Suprapubic skin (tissue), 4 donors: ENCODE results near the gene HACL1. TPM values are rescaled to one million over a fixed set of nuclear protein-coding genes. Genes with fewer than 3 reads are reported as not detected.

ENCODE experiments used
- DNase-seq, 2 donors: peaks; one replicate each; pipeline ENCODE4 v3.0.0-alpha.2; 2019; ENCODE audit warnings: low spot score in 2 of 2
- H3K27ac ChIP-seq: fragments of 200-600 bp; sonication (generic); one replicate; pipeline ENCODE4 v1.5.1; 2019
- H3K27me3 ChIP-seq: fragments of 200-600 bp; sonication (generic); one replicate; pipeline ENCODE4 v1.5.1; 2019
- H3K36me3 ChIP-seq: fragments of 200-600 bp; sonication (generic); one replicate; pipeline ENCODE4 v1.5.1; 2019
- H3K4me1 ChIP-seq: fragments of 200-600 bp; sonication (generic); one replicate; pipeline ENCODE4 v1.5.1; 2019
- H3K4me3 ChIP-seq: fragments of 200-600 bp; sonication (generic); one replicate; pipeline ENCODE4 v1.5.1; 2019; ENCODE audit warnings: mild to moderate bottlenecking
- H3K9me3 ChIP-seq: fragments of 200-600 bp; sonication (generic); one replicate; pipeline ENCODE4 v1.5.1; 2019
- CTCF ChIP-seq, 2 donors: fragments of 200-600 bp in 1 of 2; fragments of 450-650 bp in 1 of 2; sonication (generic) in 1 of 2; IDR thresholded peaks; one replicate each; pipeline ENCODE4 v1.5.1; 2016 to 2019; ENCODE audit warnings: antibody characterized with exemption in 2 of 2, mild to moderate bottlenecking in 1 of 2, moderate library complexity in 1 of 2
- EP300 ChIP-seq: sonication (generic); formaldehyde crosslinking; IDR thresholded peaks from one replicate; pipeline ENCODE4 v1.6.1; 2017; ENCODE audit warnings: antibody characterized with exemption
- POLR2A ChIP-seq, 2 donors: fragments of 450-650 bp; IDR thresholded peaks; one replicate each; pipeline ENCODE4 v1.6.1; 2017; ENCODE audit warnings: antibody characterized with exemption in 2 of 2, mild to moderate bottlenecking in 2 of 2, moderate library complexity in 2 of 2
- POLR2AphosphoS5 ChIP-seq, 3 donors: sonication (generic); formaldehyde crosslinking; IDR thresholded peaks; one replicate each; pipeline ENCODE4 v1.6.1; 2017; ENCODE audit warnings: antibody characterized with exemption in 3 of 3
- WGBS: methylation state at CpG from one replicate; pipeline ENCODE4 v1.1.5; 2018; 5-methylcytosine and 5-hydroxymethylcytosine counted together
- total RNA-seq, 4 donors: library from RNA; depleted of rRNA; stranded (reverse); fragments of >200 nt; gene quantifications; one replicate each; pipeline ENCODE4 v1.1.0, GENCODE V29; 2016

Gene HACL1
- total RNA-seq, 4 donors from 2014 or later: 13.1 to 33.0 (median 19.5) TPM

- WGBS: 82% methylated on average over 6 of the region's 6 CpGs
- H3K4me1 ChIP-seq: no peaks in the 10 kb centered on the region
- no peak overlapping the region for H3K27ac ChIP-seq
- no peak overlapping the region for H3K4me3 ChIP-seq
- TF ChIP-seq POLR2AphosphoS5 (IDR thresholded peaks at IDR 0.05): no peak
- no peak for DNase-seq
- no peaks in the 10 kb centered on the region for H3K36me3 ChIP-seq
- H3K9me3 ChIP-seq: no peaks in the 10 kb centered on the region
- H3K27me3 ChIP-seq: no peaks in the 10 kb centered on the region
Measured at GRCh38 chr3:15523660-15524417, 77.5 kb downstream of the HACL1 start.

DNA sequence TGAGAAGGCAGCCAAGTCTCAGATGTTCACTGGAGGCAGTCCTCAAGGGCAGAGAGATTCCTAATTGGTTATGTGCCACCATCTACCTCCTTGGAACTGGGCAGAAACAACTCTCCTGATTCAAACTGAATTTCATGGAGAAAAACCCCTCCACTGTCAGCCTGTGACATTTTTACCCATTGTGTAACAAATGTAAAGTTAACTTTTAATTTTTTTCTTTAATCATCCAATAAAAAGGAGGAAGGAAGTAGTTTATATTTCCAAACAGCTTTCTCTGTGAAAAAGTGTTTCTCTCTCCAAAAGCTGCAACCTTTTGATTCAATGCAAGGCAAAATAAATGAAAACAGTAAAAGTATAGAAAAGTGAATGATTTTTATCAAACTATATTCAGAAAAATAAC is 79.4 kb downstream of the HACL1 start:
- Histone ChIP-seq H3K4me1 (no peaks in the 10 kb centered on the region), H3K27me3 (no peaks in the 10 kb centered on the region), H3K27ac (no peak overlapping the region), H3K36me3 (no peaks in the 10 kb centered on the region), H3K4me3 (no peak overlapping the region), H3K9me3 (no peaks in the 10 kb centered on the region)
- DNase-seq: no peak
- TF ChIP-seq CTCF (IDR thresholded peaks at IDR 0.05) (no peak), EP300 (no peak), POLR2A (IDR thresholded peaks at IDR 0.05) (no peak), POLR2AphosphoS5 (IDR thresholded peaks at IDR 0.05) (no peak)

DNA sequence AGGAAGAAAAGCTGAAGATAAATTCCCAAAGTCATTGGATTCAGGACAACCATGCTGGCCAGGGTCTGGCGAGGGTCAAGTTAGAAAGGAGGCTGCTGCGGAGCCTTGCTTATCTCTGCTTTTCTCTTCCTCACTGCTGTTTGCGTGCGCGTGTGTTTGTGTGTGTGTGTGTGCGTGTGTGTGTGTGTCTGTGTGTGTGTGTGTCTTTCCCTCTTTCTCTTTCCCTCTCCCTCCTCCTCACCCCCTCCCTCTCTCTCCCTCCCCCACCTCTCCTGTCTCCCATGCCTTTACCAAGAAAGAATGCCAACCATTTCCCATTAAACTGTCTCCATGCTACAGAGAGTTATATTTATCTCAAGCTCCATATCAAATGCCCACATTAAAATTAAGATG is 79.8 kb downstream of the HACL1 start, which contains the start of gene COLQ:
TSS of gene COLQ (minus strand) at position 134 of the 393 bp plus-strand sequence. CDS start at position 53, 81 bp downstream.
- no peak for TF ChIP-seq EP300
- TF ChIP-seq POLR2A (IDR thresholded peaks at IDR 0.05): no peak
- no peak for TF ChIP-seq CTCF (IDR thresholded peaks at IDR 0.05)
- no peak for TF ChIP-seq POLR2AphosphoS5 (IDR thresholded peaks at IDR 0.05)
- 74% methylated on average over 6 of the region's 6 CpGs for WGBS
- Histone ChIP-seq H3K36me3 (no peaks in the 10 kb centered on the region), H3K27ac (no peak within 1 kb of the TSS), H3K27me3 (no peaks in the 10 kb centered on the region), H3K4me3 (no peak within 1 kb of the TSS), H3K4me1 (no peaks in the 10 kb centered on the region), H3K9me3 (no peaks in the 10 kb centered on the region)
- DNase-seq: peak in 1 of 2 donors; percentile 71

- H3K27me3 ChIP-seq: no peaks in the 10 kb centered on the region
- TF ChIP-seq EP300 (no peak), POLR2AphosphoS5 (IDR thresholded peaks at IDR 0.05) (no peak), CTCF (IDR thresholded peaks at IDR 0.05) (no peak), POLR2A (IDR thresholded peaks at IDR 0.05) (no peak)
- WGBS: 56% methylated on average over 14 of the region's 14 CpGs
- peak in 1 of 2 donors; percentile 67 for DNase-seq
- no peaks in the 10 kb centered on the region for H3K36me3 ChIP-seq
- no peak overlapping the region for H3K27ac ChIP-seq
- no peaks in the 10 kb centered on the region for H3K4me1 ChIP-seq
- H3K9me3 ChIP-seq: no peaks in the 10 kb centered on the region
- no peak overlapping the region for H3K4me3 ChIP-seq
Measured at GRCh38 chr3:15520804-15521572, 80.4 kb downstream of the HACL1 start.

DNA sequence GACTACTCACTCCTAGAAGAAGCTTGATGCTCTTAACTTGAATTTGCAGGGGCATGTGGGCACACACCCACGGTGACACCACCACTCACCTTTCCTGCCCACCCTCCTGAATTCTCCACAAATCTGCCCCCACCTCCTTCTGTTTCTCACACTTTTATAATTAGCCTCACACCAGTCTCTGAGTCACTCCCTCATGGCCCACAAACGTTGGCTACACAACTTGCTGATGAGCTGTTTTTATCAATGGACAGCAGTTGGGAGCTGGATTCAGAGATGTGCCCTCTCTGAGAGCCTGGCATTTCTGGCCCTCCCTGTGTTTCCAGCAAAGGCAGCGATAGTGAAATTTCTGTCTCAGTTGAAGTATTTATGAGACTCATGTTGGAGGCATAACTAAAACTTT is 81.2 kb downstream of the HACL1 start:
- Histone ChIP-seq H3K36me3 (no peaks in the 10 kb centered on the region), H3K27me3 (no peaks in the 10 kb centered on the region), H3K9me3 (no peaks in the 10 kb centered on the region), H3K4me3 (no peak overlapping the region), H3K4me1 (no peaks in the 10 kb centered on the region), H3K27ac (no peak overlapping the region)
- DNase-seq: peak in 1 of 2 donors; percentile 8
- 43% methylated on average over 3 of the region's 3 CpGs for WGBS
- TF ChIP-seq EP300: no peak
- TF ChIP-seq POLR2A (IDR thresholded peaks at IDR 0.05): no peak
- TF ChIP-seq POLR2AphosphoS5 (IDR thresholded peaks at IDR 0.05): no peak
- TF ChIP-seq CTCF (IDR thresholded peaks at IDR 0.05): no peak
